Smooth muscle cell (in vitro differentiated cells): Measurements from ENCODE around the gene TAOK1. TPM values are rescaled to one million over a fixed set of nuclear protein-coding genes. Genes with fewer than 3 reads are reported as not detected.

Experiments used
- DNase-seq: peaks from one replicate; lab custom pipeline; 2025; ENCODE audit not compliant: unreplicated experiment; lab: John Stamatoyannopoulos, UW
- H2AFZ ChIP-seq: fragments of 200-600 bp; sonication (generic); 2 replicates; pipeline ENCODE4 v1.6.0; 2016; ENCODE audit warnings: antibody characterized with exemption, low read depth, mild to moderate bottlenecking
- H3F3A ChIP-seq: fragments of 200-600 bp; sonication (generic); 2 replicates; pipeline ENCODE4 v1.6.0; 2017; ENCODE audit warnings: antibody characterized with exemption, low read depth
- H3K27ac ChIP-seq: fragments of 200-600 bp; sonication (generic); 2 replicates; pipeline ENCODE4 v1.5.1; 2016; ENCODE audit warnings: low read depth, mild to moderate bottlenecking
- H3K27me3 ChIP-seq: fragments of 200-600 bp; sonication (generic); 2 replicates; pipeline ENCODE4 v1.6.1; 2016; ENCODE audit warnings: low read depth, mild to moderate bottlenecking
- H3K36me3 ChIP-seq: fragments of 200-600 bp; sonication (generic); 2 replicates; pipeline ENCODE4 v1.5.1; 2016; ENCODE audit warnings: low read depth
- H3K4me1 ChIP-seq: fragments of 200-600 bp; sonication (generic); 2 replicates; pipeline ENCODE4 v1.5.1; 2016; ENCODE audit warnings: low read depth
- H3K4me2 ChIP-seq: fragments of 200-600 bp; sonication (generic); 2 replicates; pipeline ENCODE4 v1.6.0; 2016; ENCODE audit warnings: mild to moderate bottlenecking
- H3K4me3 ChIP-seq: fragments of 200-600 bp; sonication (generic); 2 replicates; pipeline ENCODE4 v1.5.1; 2016; ENCODE audit warnings: mild to moderate bottlenecking
- H3K79me2 ChIP-seq: fragments of 200-600 bp; sonication (generic); 2 replicates; pipeline ENCODE4 v1.6.0; 2016; ENCODE audit warnings: low read depth, mild to moderate bottlenecking
- H3K9ac ChIP-seq: fragments of 200-600 bp; sonication (generic); 2 replicates; pipeline ENCODE4 v1.6.0; 2016; ENCODE audit warnings: low read depth
- H3K9me3 ChIP-seq: fragments of 200-600 bp; sonication (generic); replicated peaks from 2 replicates; pipeline ENCODE4 v1.5.1; 2016; ENCODE audit warnings: low read depth
- H4K20me1 ChIP-seq: fragments of 200-600 bp; sonication (generic); 2 replicates; pipeline ENCODE4 v1.6.0; 2016; ENCODE audit warnings: low read depth
- WGBS: methylation state at CpG from one replicate; pipeline ENCODE4 v1.1.7; 2016; ENCODE audit warnings: low lambda C conversion rate; 5-methylcytosine and 5-hydroxymethylcytosine counted together
- polyA plus RNA-seq: library from polyadenylated mRNA; unstranded; fragments of >200 nt; fragmentation: Nextera tagmentation; extraction: Ambion mirVana; gene quantifications from 2 replicates; pipeline ENCODE4 v1.2.1, GENCODE V29; 2016
- total RNA-seq: library from RNA; depleted of rRNA; stranded (reverse); fragments of >200 nt; gene quantifications from 2 replicates; pipeline ENCODE4 v1.2.3, GENCODE V29; 2014
- TF ChIP-seq, protein P1 (sequence below): fragments of 200-600 bp; sonication (generic); IDR thresholded peaks from 2 replicates; pipeline ENCODE4 v1.5.1; 2017; ENCODE audit warnings: borderline replicate concordance, mild to moderate bottlenecking, antibody characterized with exemption; ENCODE audit not compliant: insufficient read depth, poor library complexity, severe bottlenecking

Gene TAOK1
- total RNA-seq (58.7 and 76.8 TPM in 2 replicates), polyA plus RNA-seq (4.7 and 4.9 TPM in 2 replicates)

- 1% methylated on average over 42 of the region's 87 CpGs for WGBS
- TF ChIP-seq, protein P1, sequence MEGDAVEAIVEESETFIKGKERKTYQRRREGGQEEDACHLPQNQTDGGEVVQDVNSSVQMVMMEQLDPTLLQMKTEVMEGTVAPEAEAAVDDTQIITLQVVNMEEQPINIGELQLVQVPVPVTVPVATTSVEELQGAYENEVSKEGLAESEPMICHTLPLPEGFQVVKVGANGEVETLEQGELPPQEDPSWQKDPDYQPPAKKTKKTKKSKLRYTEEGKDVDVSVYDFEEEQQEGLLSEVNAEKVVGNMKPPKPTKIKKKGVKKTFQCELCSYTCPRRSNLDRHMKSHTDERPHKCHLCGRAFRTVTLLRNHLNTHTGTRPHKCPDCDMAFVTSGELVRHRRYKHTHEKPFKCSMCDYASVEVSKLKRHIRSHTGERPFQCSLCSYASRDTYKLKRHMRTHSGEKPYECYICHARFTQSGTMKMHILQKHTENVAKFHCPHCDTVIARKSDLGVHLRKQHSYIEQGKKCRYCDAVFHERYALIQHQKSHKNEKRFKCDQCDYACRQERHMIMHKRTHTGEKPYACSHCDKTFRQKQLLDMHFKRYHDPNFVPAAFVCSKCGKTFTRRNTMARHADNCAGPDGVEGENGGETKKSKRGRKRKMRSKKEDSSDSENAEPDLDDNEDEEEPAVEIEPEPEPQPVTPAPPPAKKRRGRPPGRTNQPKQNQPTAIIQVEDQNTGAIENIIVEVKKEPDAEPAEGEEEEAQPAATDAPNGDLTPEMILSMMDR = no peak
- peak within 1 kb of the TSS; percentile 93 for H3K27ac ChIP-seq
- H3K9me3 ChIP-seq = no peaks in the 10 kb centered on the region
- peak within 1 kb of the TSS; percentile 99 for H3K4me3 ChIP-seq
- H3K36me3 ChIP-seq = no peaks in the 10 kb centered on the region
- peaks cover 50% of the 10 kb centered on the region for H3K79me2 ChIP-seq
- peak within 1 kb of the TSS; percentile 97 for H2AFZ ChIP-seq
- peak within 1 kb of the TSS; percentile 94 for H3K4me2 ChIP-seq
- peak within 1 kb of the TSS; percentile 99 for H3K9ac ChIP-seq
- peaks cover 30% of the 10 kb centered on the region for H3K4me1 ChIP-seq
- H4K20me1 ChIP-seq = peaks cover 41% of the 10 kb centered on the region
- H3F3A ChIP-seq = no peaks in the 10 kb centered on the region
- peak; percentile 94 for DNase-seq
- no peaks in the 10 kb centered on the region for H3K27me3 ChIP-seq
Measured at GRCh38 chr17:29389982-29390850, at the start of gene TAOK1. Gene TAOK1, plus strand, starts transcription at chr17:29390363. Its CDS starts 61,186 bp downstream, at chr17:29451549.

GRCh38 chr17:29341726-29342125 is 48.4 kb upstream of the TAOK1 start:
- Histone ChIP-seq H3K27ac (no peak overlapping the region), H3K4me3 (no peak overlapping the region)
- no peak for DNase-seq

GRCh38 chr17:29342158-29342765 is 47.9 kb upstream of the TAOK1 start:
- no peak for DNase-seq
- Histone ChIP-seq H3K79me2 (no peaks in the 10 kb centered on the region), H3K27me3 (peaks cover 5% of the 10 kb centered on the region), H3K36me3 (no peaks in the 10 kb centered on the region), H3K4me3 (no peak overlapping the region), H3K27ac (no peak overlapping the region), H3K4me2 (no peak overlapping the region), H3K9me3 (no peaks in the 10 kb centered on the region), H3K4me1 (no peaks in the 10 kb centered on the region), H4K20me1 (no peaks in the 10 kb centered on the region), H3F3A (no peaks in the 10 kb centered on the region), H3K9ac (no peak overlapping the region), H2AFZ (no peak overlapping the region)
- WGBS = 90% methylated on average over 11 of the region's 11 CpGs
- TF ChIP-seq, protein P1 = no peak

More at GRCh38 chr17:29341726-29342125, 48.4 kb upstream of the TAOK1 start:
- no peaks in the 10 kb centered on the region for H3K36me3 ChIP-seq
- no peak overlapping the region for H2AFZ ChIP-seq
- no peaks in the 10 kb centered on the region for H4K20me1 ChIP-seq
- H3K9ac ChIP-seq = no peak overlapping the region
- TF ChIP-seq, protein P1 = no peak
- H3F3A ChIP-seq = no peaks in the 10 kb centered on the region
- H3K9me3 ChIP-seq = no peaks in the 10 kb centered on the region
- no peak overlapping the region for H3K4me2 ChIP-seq
- peaks cover 5% of the 10 kb centered on the region for H3K27me3 ChIP-seq
- WGBS = 73% methylated on average over 2 of the region's 2 CpGs
- no peaks in the 10 kb centered on the region for H3K79me2 ChIP-seq
- no peaks in the 10 kb centered on the region for H3K4me1 ChIP-seq
